HCT116 (cell line): Measurements from ENCODE around the gene RNF169.

Experiments used
- CTCF ChIP-seq, 3 experiments: fragments of 200-600 bp in 1 of 3; sonication (generic) in 1 of 3; IDR thresholded peaks in 2 of 3; conservative IDR thresholded peaks in 1 of 3; 2 replicates each; pipeline ENCODE4 v1.5.1; 2012 to 2017; ENCODE audit warnings: low read depth in 2 of 3, low read length in 2 of 3, antibody characterized with exemption in 1 of 3, borderline replicate concordance in 1 of 3, control low read depth in 1 of 3, mild to moderate bottlenecking in 1 of 3, mixed read lengths in 1 of 3, mixed run types in 1 of 3, moderate library complexity in 1 of 3; ENCODE audit not compliant: insufficient read depth in 1 of 3
- ELF1 ChIP-seq: IDR thresholded peaks from 2 replicates; pipeline ENCODE4 v1.6.1; 2012; ENCODE audit warnings: low read depth, borderline replicate concordance

- TF ChIP-seq ELF1 (no peak), CTCF (IDR thresholded peaks at IDR 0.05 in 2 of 3, conservative IDR thresholded peaks at IDR 0.05 in 1 of 3; ENCODE audit: borderline replicate concordance in 1 of 3, insufficient read depth in 1 of 3, low read depth in 2 of 3, low read length in 2 of 3) (no peak)
Measured at GRCh38 chr11:74826901-74827300, 78.3 kb downstream of the RNF169 start.
